Astrocyte of the cerebellum (primary cell): Measurements from ENCODE around the gene MBOAT7.
"Not testable (repeated sequence)": the region's sequence is repeated elsewhere in the genome, so short reads cannot be mapped to it uniquely, and the experiment has no call there.

Experiments
- DNase-seq: peaks from one replicate; pipeline ENCODE4 v3.0.0-alpha.2; 2011; ENCODE audit warnings: low read depth
- H3K4me3 ChIP-seq: 2 replicates; pipeline ENCODE4 v1.5.1; 2011; ENCODE audit warnings: mild to moderate bottlenecking, low read depth, low read length, moderate library complexity
- in situ Hi-C: cut with HindIII; loops from 2 replicates; pipeline ENCODE4 v1.10.0; 2017; ENCODE audit warnings: low sequenced_read_pairs
- TF ChIP-seq, protein P1 (sequence below): IDR thresholded peaks from 2 replicates; pipeline ENCODE4 v1.5.1; 2012; ENCODE audit warnings: low read length, low read depth, moderate library complexity, mild to moderate bottlenecking; ENCODE audit errors: missing control alignments

MBOAT7 gene, protein sequence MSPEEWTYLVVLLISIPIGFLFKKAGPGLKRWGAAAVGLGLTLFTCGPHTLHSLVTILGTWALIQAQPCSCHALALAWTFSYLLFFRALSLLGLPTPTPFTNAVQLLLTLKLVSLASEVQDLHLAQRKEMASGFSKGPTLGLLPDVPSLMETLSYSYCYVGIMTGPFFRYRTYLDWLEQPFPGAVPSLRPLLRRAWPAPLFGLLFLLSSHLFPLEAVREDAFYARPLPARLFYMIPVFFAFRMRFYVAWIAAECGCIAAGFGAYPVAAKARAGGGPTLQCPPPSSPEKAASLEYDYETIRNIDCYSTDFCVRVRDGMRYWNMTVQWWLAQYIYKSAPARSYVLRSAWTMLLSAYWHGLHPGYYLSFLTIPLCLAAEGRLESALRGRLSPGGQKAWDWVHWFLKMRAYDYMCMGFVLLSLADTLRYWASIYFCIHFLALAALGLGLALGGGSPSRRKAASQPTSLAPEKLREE

DNA sequence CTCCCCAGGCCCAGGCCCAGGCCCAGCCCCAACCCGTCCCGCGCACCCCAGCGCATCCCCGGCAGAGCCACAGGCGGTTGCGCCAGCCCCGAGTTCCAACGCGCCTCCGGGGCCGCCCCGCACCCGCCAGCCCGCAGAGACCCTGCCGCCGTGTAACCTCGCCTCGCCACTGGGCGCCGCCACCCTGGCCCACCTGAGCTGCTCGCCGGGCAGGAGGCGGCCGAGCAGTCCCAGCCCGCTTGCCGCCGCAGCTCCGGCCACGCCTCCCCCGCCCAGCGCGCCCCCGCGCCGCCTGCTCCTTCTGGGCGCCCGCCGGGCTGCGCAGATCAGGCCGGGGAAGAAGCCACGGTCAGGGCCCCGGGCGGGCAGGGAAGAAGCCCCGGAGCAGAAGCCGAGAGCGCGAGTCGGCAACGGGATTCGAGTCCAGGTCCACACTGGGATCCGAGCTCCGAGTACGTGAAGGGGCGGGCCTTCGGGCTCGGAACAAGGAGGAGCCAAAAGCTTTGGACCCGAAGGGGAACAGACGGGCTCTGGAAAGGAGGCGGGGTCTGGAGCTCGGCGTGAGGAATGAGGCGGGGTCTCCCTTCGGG lies at the start of gene MBOAT7:
Gene MBOAT7 (minus strand): TSS at position 436 of the 590 bp plus-strand sequence. CDS start 1,072 bp downstream, outside the sequence.
- no peak for DNase-seq
- in situ Hi-C loops = no loop called here
- H3K4me3 ChIP-seq = peak within 1 kb of the TSS; percentile 72
- TF ChIP-seq, protein P1, sequence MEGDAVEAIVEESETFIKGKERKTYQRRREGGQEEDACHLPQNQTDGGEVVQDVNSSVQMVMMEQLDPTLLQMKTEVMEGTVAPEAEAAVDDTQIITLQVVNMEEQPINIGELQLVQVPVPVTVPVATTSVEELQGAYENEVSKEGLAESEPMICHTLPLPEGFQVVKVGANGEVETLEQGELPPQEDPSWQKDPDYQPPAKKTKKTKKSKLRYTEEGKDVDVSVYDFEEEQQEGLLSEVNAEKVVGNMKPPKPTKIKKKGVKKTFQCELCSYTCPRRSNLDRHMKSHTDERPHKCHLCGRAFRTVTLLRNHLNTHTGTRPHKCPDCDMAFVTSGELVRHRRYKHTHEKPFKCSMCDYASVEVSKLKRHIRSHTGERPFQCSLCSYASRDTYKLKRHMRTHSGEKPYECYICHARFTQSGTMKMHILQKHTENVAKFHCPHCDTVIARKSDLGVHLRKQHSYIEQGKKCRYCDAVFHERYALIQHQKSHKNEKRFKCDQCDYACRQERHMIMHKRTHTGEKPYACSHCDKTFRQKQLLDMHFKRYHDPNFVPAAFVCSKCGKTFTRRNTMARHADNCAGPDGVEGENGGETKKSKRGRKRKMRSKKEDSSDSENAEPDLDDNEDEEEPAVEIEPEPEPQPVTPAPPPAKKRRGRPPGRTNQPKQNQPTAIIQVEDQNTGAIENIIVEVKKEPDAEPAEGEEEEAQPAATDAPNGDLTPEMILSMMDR = peak; percentile 11

DNA sequence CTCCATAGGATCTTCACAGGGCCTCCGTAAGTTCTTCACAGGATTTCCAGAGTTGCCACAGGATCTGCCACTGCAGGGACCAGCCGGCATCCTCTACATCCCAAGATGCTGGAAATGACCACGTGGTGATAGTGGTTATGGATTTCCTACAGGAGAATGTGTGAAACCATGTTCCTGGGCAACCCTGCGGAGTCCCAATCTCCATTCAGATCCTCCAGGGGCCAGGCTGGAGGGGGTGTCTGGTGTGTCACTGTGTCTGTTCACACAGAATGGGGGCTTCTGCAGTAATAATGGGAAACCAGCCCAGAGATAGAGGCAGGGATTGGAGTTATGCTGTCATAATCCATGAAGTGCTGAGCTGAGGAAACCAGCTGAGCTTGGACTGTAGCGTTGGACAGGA lies 44.6 kb upstream of the MBOAT7 start:
- H3K4me3 ChIP-seq = no peak overlapping the region
- in situ Hi-C loops = no loop called here
- TF ChIP-seq, protein P1 = no peak
- no peak for DNase-seq

DNA sequence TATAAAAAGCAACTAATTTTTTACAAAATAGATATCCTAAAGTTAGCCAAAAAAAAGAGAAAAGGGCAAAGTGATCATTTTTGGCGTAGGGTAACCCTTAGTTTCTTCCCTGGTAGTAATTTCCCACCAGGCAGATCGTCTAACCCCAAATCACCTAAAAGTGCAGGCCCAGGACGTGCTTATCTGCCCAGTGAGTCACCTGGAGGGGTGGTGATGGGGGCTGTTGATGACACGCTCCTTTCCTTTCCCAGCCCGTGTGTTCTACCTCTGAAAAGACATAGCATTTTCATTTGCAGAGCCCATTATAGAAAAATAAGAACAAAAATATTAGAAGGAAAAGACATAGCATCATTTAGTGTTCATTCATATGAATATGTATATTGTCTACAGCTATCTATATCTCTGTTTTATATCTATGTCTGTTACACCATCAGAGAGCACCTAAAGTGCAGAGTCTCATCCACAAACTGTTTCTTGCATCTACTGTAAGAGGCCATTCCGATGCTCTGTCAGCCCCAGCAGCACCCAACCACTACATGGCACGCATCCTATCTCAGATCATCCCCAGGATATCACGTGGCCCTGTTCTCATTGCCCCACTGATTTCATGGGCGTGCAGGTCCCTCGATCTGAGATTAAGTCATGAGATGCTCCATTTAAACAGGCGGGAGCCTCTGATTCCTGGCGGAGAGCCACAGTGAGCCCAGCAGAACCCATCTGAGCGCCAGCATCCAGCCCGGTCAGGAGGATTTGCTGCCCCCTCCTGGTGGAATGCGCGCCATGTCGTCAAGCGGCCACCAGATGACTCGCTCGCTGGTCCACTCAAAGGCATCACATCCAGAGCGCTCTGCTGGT lies 41.9 kb upstream of the MBOAT7 start:
- in situ Hi-C loops = no loop called here
- TF ChIP-seq, protein P1 = peak; percentile 89
- H3K4me3 ChIP-seq = no peak overlapping the region
- DNase-seq = peak; percentile 43

DNA sequence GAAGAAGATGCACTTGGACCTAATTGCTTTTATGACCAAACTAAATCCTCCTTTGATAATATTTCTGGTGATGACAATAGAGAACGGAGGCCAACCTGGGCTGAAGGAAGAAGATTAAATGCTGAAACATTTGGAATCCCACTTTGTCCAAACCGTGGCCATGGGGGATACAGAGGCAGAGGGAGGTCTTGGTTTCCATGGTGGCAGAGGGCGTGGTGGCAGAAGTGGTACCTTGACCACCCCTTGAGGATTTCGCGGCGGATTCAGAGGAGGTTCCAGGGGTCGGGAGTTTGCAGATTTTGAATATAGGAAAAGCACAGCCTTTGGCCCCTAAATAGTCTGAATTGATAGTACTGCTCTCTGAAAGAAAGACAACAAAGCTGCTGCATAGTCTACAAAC lies 40.7 kb upstream of the MBOAT7 start:
- TF ChIP-seq, protein P1 = no peak
- no peak for DNase-seq
- in situ Hi-C loops = no loop called here
- no peak overlapping the region for H3K4me3 ChIP-seq

DNA sequence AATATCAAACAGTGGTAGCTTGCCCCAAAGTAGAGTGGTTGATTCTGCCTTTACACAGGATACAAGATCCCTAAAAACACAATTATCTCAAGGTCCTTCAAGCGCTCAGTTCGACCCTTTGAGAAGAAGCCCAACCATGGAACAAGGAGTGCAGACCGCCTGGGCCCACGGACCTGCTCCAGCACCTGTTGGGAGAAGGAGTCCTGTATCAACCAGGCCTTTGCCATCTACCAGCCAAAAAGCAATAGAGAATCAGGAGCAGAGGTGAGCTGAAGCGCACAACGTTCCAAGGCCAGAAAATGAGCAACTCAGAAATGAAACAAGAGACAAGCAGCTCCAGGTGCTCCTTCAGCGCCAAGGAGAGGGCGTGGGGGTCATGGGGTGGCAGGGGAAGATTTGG lies 39.8 kb upstream of the MBOAT7 start:
- DNase-seq = no peak
- in situ Hi-C loops = no loop called here
- no peak overlapping the region for H3K4me3 ChIP-seq
- TF ChIP-seq, protein P1 = no peak

DNA sequence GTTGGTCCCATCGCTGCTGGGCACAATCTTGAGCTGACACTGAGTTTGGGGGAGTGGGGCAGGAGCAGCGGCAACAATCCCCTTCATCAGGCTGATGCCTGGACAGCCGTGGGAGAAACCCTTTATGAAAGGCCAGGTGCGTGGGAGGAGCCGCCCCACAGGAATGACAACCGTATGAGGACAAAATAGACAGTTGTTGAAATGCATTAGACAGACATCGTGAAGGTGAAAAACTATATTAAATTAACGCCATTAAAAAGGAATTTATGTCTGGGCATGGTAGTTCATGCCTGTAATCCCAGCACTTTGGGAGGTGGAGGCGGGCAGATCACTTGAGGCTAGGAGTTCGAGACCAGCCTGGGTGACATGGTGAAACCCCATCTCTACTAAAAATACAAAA lies 35.2 kb upstream of the MBOAT7 start:
- in situ Hi-C loops, H3K4me3 ChIP-seq, DNase-seq: not testable (repeated sequence)

DNA sequence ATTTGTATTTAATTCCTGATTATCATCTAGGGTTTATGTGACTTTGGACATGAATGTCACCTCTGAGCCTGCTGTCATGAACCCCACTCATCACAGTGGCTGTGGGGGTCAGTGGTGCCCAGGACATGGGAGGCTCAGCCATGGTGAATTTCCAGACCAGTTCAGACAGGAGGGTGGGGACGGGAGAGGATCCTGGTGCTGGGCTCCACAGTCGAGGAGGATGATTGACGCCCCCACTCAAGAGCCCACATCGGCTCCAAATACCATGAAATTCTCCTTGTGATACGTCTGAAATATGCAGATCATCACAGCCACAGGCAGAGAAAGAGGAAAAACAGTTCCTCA lies 34.5 kb upstream of the MBOAT7 start:
- H3K4me3 ChIP-seq, DNase-seq, in situ Hi-C loops: not testable (repeated sequence)

DNA sequence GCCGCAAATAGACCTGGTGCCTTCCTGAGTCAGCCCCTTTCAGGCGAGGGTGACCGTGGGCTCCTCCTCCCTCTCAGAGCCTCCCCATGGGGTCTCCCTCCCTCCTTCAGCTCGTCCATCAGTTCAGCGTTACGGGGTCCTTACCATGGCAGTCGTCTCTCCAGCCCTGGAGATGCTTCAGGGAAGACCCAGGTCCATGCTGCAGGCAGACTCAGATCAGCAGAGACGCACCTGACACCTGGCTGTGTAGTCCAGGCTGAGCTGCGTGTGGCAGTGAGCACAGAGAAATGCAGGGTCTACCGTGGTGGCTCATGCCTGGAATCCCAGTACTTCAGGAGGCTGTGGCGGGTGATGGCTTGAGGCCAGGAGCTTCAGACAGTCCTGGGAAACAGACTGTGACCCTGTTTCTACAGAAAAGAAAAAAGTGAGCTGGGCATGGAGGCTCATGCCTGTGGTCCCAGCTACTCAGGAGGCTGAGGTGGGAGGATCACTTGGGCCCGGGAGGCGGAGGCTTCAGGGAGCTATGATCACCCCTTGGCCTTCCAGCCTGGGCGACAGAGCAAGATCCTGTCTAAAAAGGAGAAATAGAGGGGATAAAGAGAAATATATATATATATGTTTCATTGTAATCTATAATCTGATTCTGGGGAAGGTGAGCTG lies 34.0 kb upstream of the MBOAT7 start:
- in situ Hi-C loops, H3K4me3 ChIP-seq, DNase-seq: not testable (repeated sequence)

DNA sequence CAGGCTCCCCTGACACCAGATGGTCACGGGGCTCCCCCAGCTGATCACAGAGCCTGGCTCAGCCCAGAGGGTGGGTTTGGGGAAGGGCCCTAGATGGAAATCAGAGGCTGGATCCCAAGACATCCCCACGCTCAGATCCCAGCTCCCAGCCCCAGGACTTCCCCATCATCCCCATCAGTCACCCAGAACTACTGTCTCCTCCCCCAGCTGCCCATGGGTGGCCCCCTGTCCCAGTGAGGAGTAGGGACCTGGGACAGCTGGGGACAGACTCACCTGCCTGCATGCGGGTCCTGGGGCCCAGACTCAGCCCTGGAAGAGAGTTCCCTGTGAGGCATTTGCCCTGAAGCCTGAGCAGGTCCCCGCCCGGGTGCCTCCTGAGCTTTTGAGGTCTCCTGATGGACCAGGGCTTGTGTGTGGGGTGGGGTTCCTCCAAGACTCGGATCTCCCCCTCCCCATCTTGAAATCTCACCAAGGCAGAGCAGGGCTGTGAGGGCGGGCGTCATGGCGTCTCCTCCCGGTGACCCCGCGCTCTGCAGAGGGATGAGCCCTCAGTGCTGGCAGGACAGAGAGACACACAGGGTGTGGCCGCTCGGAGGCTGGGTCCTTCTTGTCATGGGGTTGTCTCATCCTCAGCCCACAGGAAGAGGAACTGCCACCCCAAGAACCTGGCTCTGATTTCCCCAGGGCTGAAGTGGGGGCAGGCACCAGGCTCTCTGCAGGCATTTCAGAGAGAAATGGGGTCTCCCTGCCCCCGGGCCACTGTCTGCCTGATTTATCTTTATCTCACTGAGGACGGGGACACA lies 33.3 kb upstream of the MBOAT7 start, which contains the start of gene LILRB3:
Gene LILRB3 (minus strand): TSS at position 534 of the 803 bp plus-strand sequence. CDS start 31 bp downstream, at position 503.
- DNase-seq = not testable (repeated sequence)

DNA sequence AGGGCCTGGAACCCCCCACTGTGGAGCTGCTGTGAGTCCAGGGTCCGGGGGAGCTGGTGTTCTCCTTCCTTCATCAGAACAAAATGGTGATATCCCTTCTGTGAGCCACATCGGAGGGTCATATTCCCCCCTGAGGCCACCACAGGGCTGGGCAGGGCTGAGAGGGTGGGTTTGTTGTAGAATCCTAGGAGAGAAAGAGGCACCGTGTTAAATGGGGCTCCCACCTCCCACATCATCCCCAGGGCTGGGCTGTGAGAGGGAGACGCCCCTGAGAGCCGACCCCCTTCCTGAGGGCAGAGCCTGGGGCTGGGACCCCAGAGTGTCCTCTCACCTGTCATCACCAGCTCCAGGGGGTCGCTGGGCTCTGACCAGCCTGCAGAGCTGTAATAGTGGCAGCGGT lies 32.6 kb upstream of the MBOAT7 start:
- DNase-seq, in situ Hi-C loops, H3K4me3 ChIP-seq: not testable (repeated sequence)

More for the DNA sequence above, 33.3 kb upstream of the MBOAT7 start, which contains the start of gene LILRB3:
- H3K4me3 ChIP-seq, in situ Hi-C loops: not testable (repeated sequence)
